Gastrocnemius medialis (tissue), 4 donors: ENCODE measurements around the gene KRTAP24-1.

Experiments
- POLR2A ChIP-seq, 2 donors: fragments of 450-650 bp; IDR thresholded peaks; one replicate each; pipeline ENCODE4 v1.6.1; 2017; ENCODE audit warnings: antibody characterized with exemption in 2 of 2, mild to moderate bottlenecking in 2 of 2, moderate library complexity in 2 of 2
- TF ChIP-seq, protein P1 (sequence below), 5 experiments: fragments of 450-650 bp in 3 of 5; fragments of 200-600 bp in 2 of 5; sonication (generic) in 2 of 5; IDR thresholded peaks in 4 of 5; conservative IDR thresholded peaks in 1 of 5; 1 replicate in 4 of 5; 2 replicates in 1 of 5; pipeline ENCODE4 v1.5.1; 2016 to 2019; ENCODE audit warnings: antibody characterized with exemption in 5 of 5, mild to moderate bottlenecking in 3 of 5, moderate library complexity in 3 of 5

DNA sequence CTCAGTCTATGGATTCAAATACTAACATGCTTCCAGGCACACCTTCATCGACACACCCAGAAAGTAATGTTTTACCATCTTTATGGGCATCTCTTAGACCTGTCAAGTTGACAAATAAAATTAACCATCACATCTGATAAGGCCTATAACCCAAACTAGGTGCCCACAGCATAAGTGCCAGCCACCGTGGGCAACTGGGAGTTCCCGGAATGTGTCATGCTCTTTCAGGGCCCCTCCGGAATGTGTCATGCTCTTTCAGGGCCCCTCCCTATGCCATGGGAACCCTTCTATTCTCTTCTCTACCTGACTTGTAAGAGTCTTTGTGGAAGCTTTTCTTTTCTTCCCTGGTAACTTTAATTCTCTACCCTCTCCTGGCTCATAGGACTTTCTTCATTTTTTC lies 26.6 kb downstream of the KRTAP24-1 start:
- TF ChIP-seq, protein P1, sequence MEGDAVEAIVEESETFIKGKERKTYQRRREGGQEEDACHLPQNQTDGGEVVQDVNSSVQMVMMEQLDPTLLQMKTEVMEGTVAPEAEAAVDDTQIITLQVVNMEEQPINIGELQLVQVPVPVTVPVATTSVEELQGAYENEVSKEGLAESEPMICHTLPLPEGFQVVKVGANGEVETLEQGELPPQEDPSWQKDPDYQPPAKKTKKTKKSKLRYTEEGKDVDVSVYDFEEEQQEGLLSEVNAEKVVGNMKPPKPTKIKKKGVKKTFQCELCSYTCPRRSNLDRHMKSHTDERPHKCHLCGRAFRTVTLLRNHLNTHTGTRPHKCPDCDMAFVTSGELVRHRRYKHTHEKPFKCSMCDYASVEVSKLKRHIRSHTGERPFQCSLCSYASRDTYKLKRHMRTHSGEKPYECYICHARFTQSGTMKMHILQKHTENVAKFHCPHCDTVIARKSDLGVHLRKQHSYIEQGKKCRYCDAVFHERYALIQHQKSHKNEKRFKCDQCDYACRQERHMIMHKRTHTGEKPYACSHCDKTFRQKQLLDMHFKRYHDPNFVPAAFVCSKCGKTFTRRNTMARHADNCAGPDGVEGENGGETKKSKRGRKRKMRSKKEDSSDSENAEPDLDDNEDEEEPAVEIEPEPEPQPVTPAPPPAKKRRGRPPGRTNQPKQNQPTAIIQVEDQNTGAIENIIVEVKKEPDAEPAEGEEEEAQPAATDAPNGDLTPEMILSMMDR (IDR thresholded peaks at IDR 0.05 in 4 of 5, conservative IDR thresholded peaks at IDR 0.05 in 1 of 5) = no peak
- TF ChIP-seq POLR2A (IDR thresholded peaks at IDR 0.05) = no peak
